GM13977 (cell line): ENCODE data around the gene PLS1.

Experiments
- DNase-seq: peaks from one replicate; pipeline ENCODE4 v3.0.0; 2012; ENCODE audit warnings: low spot score
- in situ Hi-C: fragments of 300-500 bp; cut with MboI; formaldehyde crosslinking; loops from one replicate; pipeline ENCODE4 v1.12.0; 2022; ENCODE audit warnings: low sequenced_read_pairs, low pct_unique_long_range_greater_than_20kb, mixed read lengths, inconsistent platforms; ENCODE audit not compliant: unreplicated experiment
- TF ChIP-seq, protein P1 (sequence below): IDR thresholded peaks from 2 replicates; pipeline ENCODE4 v1.5.1; 2012; ENCODE audit warnings: mild to moderate bottlenecking, control low read depth; ENCODE audit not compliant: insufficient read depth; ENCODE audit errors: extremely low read depth, missing control alignments

Gene PLS1

DNA sequence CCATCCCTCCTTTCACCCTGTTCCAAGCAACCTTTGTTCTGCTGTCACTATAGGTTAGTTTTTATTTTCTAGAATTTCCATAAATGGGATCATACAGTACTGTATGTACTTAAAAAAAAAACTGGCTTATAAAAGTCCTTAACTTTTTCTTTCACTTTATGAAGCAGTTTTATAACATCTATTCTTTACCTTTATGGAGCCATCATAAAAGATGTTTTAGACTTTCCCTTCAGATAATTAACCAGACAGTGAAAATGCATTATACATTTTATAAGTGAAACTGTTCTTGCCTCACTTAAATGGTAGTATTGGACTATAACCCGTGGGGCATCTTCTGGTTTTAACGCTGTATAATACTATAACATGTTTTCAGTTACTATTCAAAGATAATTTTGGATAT, 26.2 kb downstream of the PLS1 start:
- no peak for DNase-seq
- TF ChIP-seq, protein P1, sequence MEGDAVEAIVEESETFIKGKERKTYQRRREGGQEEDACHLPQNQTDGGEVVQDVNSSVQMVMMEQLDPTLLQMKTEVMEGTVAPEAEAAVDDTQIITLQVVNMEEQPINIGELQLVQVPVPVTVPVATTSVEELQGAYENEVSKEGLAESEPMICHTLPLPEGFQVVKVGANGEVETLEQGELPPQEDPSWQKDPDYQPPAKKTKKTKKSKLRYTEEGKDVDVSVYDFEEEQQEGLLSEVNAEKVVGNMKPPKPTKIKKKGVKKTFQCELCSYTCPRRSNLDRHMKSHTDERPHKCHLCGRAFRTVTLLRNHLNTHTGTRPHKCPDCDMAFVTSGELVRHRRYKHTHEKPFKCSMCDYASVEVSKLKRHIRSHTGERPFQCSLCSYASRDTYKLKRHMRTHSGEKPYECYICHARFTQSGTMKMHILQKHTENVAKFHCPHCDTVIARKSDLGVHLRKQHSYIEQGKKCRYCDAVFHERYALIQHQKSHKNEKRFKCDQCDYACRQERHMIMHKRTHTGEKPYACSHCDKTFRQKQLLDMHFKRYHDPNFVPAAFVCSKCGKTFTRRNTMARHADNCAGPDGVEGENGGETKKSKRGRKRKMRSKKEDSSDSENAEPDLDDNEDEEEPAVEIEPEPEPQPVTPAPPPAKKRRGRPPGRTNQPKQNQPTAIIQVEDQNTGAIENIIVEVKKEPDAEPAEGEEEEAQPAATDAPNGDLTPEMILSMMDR: no peak
- in situ Hi-C loops: no loop called here

DNA sequence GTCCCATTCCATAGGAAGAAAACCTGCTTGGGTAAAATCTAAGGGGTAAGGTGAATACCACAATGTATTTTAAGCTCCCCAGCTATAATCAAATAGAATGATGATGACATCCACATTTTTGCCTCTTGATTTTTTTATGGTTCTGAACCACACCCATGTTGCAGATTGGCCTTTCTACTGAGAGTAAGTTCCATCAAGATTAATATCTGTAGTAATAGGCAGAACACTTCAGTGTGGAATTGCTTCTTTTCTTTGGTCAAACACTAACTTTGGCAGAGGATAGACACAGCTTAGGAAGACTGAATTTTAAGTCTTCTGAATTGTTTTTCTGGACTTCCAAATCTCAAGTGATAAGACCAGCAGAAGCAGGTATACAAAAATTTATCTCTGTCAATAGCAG, 27.0 kb downstream of the PLS1 start:
- no peak for DNase-seq
- in situ Hi-C loops: no loop called here
- TF ChIP-seq, protein P1: no peak

DNA sequence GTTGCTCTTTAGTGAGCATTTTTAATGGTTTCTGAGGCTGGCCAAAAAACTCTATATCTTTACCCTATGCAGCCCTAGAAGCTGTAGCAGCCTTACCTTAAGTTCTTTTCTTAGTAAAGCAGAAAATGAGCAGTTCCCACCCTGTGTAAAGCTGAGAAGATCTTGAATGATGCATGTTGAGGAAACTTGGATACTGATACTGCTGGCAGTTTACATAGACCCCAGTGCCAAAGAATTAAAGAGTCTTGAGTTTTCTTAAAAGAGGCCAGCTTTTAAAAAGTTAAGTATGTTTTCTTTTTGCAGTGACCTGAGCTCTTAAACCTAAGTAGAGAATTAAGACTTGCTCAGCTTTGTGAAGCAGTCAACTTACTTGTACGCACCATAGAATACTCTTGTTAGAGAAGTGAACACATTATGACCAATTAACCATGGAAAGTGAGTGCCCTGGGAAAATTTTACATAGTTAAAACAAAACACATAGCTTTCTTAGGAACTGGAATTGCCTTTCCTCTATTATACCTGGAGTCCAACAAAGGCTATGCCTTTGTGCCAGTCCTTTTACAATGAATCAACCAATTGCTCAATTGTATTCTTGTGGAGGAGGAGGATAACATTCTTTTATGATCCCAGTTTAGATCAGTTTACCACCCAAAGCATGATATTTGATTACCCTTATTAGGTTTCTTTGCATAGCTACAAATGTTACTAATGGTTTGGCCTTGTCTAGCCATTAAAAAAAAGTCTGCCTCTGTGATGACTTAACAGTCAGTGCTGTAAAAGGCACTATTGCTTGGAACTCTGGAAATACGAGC, 28.4 kb downstream of the PLS1 start:
- in situ Hi-C loops: no loop called here
- DNase-seq: no peak
- TF ChIP-seq, protein P1: no peak

DNA sequence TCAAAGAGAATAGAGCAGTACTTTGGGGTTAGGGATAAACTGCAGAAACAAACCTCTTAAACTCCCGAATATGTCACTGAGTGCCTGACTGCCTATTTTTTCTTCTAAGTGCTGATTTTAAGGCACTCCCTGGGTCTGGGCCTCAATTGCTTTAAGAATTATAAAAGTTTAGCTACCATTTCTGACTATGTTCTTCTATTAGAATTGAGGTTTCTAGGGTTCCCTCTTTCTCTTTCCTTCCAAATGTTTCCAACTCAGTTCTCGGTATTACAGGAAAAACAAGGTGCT, 28.9 kb downstream of the PLS1 start:
- DNase-seq: no peak
- in situ Hi-C loops: no loop called here
- TF ChIP-seq, protein P1: no peak

DNA sequence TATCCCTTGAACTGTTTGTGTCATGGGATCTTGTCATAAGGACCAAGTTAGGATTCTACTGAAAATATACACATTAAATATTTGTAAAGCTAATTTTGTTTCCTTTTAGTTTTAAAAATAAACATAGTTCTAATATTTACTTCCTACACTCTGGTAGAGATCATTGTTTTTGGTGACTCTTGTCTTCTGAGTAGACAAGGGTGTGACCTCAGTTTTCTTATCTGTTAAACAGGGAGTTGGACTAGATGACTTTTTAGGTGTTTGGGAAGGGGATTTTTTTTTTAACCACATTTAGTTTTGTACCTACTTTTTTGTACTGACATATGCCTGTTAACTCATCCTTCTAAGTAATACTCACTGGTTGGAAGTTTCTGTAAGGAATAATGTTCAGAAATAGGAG, 30.8 kb downstream of the PLS1 start:
- TF ChIP-seq, protein P1: no peak
- in situ Hi-C loops: no loop called here
- no peak for DNase-seq

DNA sequence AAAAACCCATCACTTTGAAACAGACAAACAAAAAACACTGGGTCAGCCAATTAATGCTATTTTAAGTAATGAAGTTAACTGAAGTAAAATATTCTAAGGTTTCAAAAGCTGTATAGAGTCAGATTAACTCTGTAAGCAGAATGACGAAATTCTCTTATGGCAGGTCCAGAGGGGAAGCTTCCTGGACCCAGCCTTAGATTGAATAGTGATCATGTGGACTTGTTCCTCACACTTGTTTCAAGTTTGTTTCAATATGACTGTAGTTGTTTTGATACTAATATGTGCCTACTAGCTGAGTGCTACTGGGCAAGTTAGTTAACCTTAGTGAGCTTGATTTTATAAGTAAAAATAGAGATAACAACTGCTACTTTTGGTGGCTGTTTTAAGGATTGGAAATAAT, 32.6 kb downstream of the PLS1 start:
- TF ChIP-seq, protein P1: no peak
- in situ Hi-C loops: no loop called here
- DNase-seq: no peak
